ENCODE data around the gene PPM1H. TPM values are rescaled to one million over a fixed set of nuclear protein-coding genes. Genes with fewer than 3 reads are reported as not detected.

PPM1H gene
- total RNA-seq, 1 donor from 2014 or later: 7.2 TPM

DNA sequence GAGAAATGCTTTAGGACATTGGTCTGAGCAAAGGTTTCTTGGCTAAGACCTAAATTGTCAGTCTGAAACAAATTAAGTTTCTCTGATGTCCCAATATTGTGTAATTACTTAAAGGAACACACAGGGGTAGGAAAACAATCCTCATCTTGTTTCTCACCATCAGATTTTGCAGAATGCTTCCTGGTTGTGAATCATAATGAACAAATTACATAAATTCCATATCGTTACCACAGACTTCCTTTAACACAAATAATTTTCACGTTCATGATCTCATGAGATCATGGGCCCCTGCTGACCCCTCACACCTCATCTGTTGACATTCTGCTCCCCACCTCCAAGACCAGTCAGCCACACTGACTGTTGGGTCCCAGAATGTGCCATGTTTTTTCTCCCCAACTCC, 274.2 kb downstream of the PPM1H start:
- DNase-seq (ENCODE audit: extremely low read depth, low read depth, low spot score): peak; percentile 42

DNA sequence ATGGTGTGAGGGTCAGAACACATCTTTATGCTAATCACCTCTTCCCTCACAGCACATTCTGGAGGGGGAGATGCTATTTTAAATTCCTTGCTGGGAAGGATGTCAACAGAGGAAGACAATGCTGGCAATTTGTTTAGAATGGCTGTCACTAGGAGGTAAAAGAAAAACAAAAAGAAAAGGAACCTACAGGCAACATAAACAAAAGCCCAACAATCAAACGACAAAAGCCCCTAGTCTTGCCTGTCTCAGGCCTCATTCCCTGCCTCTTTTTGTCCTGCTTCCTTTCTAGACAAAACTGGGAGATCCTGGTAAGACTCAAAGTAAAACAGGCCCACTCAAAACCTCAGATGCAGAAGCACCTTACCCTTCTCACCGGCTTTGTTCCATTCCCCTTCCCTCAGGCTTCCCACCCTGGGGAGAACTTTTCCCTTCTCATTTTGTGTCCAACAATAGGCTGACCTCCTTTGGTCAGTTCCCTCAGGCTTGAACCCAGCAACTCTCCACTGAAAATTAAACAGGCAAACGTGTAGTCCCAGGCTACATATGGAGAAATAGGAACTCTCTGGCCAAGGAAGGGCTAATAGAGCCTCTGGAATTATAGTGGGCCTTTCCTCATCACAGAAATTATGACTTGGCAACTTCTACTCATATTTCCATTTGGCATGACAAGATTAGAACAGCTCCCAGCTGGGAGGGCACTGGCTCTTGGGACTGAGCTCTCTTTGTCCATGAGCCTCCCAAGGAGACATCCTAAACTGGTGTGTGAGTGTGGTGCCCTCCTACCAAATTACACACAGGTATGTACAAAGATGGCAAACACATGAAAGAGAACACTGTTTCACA, 275.3 kb downstream of the PPM1H start:
- DNase-seq (ENCODE audit: extremely low read depth, low read depth, low spot score): no peak

DNA sequence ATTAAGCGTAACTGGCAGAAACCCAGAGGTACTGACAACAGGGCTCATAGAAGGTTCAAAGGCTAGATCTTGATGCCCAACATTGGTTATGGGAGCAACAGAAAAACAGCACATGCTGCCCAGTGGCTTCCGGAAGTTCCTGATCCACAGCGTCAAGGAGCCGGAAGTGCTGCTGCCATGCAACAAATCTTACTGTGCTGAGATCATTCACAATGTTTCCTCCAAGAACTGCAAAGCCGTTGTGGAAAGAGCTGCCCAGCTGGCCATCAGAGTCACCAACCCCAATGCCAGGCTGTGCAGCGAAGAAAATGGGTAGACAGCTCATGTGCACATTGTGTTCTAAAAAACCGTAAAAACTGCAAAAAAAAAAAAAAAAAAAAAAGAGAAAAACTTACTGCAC, 276.0 kb downstream of the PPM1H start:
- peak; percentile 47 for DNase-seq (ENCODE audit: extremely low read depth, low read depth, low spot score)

GRCh38 chr12:62657363-62657632, 277.7 kb downstream of the PPM1H start:
- no peak for DNase-seq (ENCODE audit: extremely low read depth, low read depth, low spot score)

DNA sequence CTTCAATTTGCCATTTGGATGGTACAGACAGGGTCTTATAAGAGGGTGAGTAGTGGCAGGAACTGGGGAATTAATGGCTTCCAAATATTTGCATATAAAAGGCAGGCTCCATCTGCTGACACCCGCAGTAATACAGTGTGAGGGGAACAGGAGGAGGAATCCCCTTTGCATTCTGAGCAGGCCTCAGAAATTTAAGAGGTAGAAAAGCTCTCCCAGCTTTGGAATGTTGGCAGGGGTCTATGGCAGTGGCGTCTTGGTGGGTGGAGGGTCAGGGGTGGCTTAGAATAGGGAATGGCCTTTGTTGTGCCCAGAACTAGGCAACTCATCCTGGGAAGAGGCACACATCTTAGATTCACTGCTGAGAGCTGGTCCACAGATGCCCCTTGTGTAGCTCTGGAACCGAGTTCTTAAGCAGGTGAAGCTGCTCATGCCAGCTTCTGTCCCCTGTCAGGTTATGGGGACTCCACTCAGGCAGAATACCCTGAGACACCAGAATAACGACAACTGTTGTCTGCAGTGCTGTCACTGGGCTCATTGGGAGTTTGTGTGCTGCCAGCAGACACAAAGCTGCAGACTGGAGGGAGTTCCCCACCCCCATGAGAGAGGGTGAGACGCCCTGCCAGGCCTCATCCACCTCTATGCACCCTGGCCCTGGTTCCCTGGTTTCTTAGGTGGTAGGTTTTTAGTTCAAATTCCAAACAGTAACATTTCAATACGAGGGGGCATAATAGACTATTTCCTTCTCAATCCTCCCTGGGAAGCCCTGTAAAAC, 278.2 kb downstream of the PPM1H start:
- DNase-seq (ENCODE audit: extremely low read depth, low read depth, low spot score): no peak

GRCh38 chr12:62655666-62656151, 279.2 kb downstream of the PPM1H start:
- no peak for DNase-seq (ENCODE audit: extremely low read depth, low read depth, low spot score)

DNA sequence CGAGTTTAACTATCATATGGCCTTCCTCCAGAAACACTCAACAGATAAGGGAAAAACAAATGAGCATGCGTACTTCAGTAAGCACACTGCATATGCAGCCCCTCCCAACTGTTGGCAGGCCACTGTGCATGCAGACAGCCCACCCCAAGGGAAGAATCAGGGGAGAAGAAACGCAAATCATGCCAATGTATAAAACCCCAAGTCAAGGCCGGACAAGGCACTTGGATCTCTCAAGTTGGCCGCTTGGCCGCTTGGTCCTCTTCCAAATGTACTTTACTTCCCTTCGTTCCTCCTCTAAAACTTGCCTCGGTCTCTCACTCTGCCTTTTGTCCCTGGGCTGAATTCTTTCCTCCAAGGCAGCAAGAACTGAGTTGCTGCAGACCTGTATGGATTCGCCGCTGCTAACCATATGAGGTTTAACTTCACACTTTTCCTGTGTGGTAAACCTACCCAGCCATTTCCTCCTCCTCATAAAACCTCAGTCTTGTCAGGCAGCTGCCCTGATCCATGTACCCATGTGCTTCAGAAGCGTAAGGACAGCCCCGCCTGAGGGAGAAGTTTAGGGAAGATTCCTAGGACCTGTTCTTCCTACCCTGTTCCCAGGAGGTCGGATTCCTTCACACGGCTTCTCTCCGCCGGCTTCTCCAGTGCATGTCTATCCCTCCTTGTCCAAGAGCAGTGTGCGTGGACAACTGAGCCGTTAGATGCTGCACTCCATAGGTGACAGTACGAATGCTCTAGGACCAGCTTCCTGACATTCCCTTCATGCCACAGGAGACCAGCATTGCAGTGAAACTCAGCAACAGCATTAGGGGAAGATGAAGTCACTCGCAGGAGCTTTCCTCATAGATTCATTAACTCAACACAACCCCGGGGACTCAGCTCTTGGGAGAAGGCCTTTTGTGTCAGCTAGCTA, 280.4 kb downstream of the PPM1H start:
- DNase-seq (ENCODE audit: extremely low read depth, low read depth, low spot score): no peak

- no peak for DNase-seq (ENCODE audit: extremely low read depth, low read depth, low spot score)
These were observed 281.2 kb downstream of the PPM1H start for GRCh38 chr12:62653740-62654139.

- no peak for DNase-seq (ENCODE audit: extremely low read depth, low read depth, low spot score)
These were observed 281.6 kb downstream of the PPM1H start for GRCh38 chr12:62653304-62653703.

DNA sequence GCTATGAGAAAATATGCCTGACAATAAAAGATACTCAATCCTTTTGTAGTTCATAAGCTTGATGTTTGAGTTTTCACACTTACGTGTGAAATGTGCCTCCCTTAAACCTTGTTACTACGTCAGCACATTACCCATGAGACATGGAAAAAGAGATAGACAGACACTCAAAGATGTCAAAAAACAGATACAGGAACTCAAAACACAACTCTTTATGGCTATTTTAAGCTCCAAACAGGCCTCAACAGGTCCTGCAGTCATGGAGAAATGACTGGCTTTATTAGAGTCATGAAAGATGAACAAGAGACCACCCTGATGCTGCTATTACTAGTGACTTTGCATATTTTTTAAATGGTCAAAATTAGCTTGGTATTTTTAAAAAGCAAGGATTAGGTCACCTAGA, 283.8 kb downstream of the PPM1H start:
- no peak for DNase-seq (ENCODE audit: extremely low read depth, low read depth, low spot score)

DNA sequence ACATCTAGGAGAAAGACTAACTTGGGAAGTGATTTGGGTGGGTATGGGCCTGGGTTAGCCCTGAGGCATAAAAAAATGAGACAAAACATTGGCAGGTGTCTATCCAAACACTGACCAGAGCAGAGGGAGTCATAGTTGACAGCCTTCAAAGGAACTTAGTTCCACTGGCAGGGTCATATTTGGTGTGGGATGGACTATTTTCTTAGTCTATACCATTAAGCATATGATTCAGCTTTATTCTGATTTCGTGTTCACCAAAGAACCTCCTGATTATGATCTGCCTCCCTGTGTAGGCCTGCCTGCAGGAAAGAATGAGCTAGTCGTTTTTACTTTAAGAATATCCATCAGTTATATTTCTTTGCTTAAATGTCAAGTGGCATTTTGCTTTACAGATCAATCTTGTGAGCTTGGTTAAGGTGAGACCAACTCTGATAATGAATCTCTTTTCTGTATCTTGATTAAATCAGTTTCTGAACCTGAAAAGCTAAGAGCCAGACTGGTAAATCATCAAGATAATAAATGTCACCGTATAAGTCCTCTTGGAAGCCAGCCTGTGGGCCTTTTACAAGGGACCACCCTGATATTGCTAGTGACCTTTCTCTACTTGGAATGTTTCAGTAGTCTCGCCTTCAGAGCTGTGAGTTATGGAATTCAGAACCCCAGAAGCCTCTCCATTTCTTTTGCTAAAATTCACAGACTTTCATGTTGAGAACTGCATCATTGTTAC, 285.4 kb downstream of the PPM1H start:
- DNase-seq (ENCODE audit: extremely low read depth, low read depth, low spot score): no peak

DNA sequence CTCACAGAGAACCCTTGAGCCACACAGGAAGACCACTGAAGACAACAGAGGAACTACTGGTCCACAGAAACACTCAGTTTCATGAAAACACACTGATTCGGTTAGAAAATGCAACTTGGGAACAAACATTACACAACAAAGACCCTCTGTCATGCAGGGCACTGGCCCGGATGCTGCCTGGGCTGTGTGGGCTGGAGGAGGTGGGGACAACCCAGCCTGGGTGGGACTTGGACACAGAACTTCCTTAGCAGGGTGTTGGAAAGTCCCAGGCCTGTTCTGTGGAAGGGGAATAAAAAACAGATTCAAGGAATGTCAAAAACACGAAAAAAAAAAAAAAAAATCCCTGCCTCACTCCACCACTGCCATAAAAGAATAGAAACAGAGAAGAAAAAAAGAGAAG, 287.4 kb downstream of the PPM1H start:
- no peak for DNase-seq (ENCODE audit: extremely low read depth, low read depth, low spot score)

DNA sequence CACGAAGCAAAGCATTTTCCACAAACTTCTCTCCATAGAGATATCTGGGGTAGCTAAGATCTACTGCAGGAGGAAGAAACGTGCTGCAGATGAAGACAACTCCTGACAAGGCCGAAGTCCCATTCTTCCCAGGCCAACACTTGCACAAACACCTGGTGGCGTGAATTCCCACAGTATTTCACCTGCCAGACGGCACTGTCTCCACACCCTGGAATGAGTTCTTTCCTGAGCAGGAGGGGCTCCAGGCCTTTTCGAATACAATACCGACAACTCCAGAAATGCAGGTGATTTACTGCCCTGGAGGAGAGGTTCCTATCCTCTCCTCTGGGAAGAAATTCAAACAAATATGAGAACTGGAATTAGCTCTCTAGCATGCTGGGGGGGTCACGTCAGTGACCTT, 288.4 kb downstream of the PPM1H start:
- DNase-seq (ENCODE audit: extremely low read depth, low read depth, low spot score): no peak

- no peak for DNase-seq (ENCODE audit: extremely low read depth, low read depth, low spot score)
These were observed 291.5 kb downstream of the PPM1H start for GRCh38 chr12:62643486-62643885.

- no peak for DNase-seq (ENCODE audit: extremely low read depth, low read depth, low spot score)
These were observed 292.5 kb downstream of the PPM1H start for GRCh38 chr12:62642486-62642885.

DNA sequence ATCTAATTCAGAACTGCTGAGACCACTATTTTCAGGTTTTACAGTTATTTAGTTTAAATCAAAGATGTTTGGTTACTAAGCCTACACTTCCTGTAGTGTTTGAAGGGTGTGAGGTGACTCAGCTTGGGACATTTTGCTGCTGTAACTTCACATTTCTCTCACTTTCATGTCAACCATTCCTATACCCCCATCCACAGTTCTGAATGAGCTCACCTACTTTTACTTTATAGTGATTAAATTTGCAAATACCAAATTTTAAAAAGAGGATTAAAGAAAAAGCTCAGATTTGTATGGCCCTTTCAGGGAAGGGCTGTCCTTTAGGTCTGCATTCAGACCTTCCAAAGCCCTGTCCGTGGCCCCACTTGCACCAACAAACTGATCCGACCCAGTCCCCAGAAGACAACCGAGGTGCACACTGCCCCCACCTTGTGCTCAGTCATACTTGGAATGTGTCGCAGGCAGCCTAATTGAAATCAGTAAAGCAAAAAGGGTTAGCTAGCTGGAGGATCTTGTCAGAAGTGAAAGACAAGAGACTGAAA, 294.0 kb downstream of the PPM1H start:
- no peak for DNase-seq (ENCODE audit: extremely low read depth, low read depth, low spot score)

DNA sequence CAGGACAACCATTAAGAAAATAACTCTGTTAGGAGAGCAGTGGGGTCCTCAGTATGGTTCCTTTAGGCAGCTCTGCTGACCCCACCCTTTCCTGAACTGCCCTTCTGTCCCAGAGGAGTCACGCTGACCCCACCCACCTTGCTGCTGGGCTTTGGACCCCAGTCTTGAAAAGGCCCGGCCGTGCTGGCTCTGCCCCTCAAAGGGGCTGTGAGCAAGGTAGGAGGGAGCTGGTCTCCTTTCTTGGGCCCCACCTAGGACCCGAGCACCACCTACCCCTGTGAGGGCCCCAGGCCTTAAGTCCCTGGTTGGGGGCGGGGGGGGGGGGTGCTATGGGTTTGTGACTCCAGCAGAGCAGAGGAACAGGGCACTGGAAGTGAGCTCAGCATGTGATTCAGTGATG, 297.3 kb downstream of the PPM1H start:
- DNase-seq (ENCODE audit: extremely low read depth, low read depth, low spot score): no peak

DNA sequence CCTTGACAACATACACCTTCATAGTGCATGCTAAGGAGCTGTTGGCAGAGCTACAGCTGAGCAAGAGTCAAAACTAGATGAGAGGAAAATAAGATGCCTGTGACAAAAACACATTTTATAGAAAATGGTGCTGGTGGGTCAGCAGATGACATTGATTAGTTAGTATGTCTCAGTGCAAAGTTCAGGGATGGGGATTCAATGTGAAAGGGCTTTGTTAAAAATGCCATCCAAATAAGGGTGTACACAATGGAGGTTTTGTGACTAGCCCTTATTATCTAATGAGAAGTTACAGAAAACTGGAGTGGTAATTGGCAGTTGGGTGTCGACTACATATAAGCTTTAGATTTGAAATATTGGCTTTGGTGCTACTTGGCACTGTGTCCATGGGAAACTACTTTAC, 299.3 kb downstream of the PPM1H start:
- DNase-seq (ENCODE audit: extremely low read depth, low read depth, low spot score): no peak

DNA sequence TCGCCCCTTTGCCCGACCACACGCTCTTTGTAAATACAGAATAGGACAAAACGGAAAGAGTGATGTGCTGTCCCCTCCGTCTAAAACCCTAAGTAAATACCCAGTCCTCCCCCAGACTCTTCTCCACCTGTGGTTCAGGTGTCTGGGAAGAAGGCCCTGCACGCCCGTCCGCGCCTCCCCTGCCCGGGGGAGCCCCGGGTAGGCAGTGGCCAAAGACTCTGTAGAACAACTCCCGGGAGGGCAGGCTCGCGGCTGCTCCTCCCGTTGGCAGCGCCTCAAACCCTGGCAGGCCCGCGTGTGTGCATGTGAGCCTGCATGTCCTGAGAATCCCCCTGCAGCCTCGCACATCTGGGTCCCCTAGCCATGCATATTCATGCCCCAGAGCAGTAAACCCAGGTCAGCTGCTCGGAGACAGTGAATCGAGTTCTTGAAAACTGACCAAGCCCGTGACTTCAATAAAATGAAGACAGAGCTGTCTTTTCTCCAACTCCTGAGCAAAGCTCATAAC, 302.5 kb downstream of the PPM1H start:
- DNase-seq (ENCODE audit: extremely low read depth, low read depth, low spot score): no peak

All from glomerular endothelial cell (primary cell).